K562 (cell line): ENCODE data around the gene MFSD12. TPM values are rescaled to one million over a fixed set of nuclear protein-coding genes. Genes with fewer than 3 reads are reported as not detected.

Experiments used
- ATAC-seq: fragments of 200-7000 bp; cut with Tn5 transposase; 3 replicates; pipeline ENCODE4 v1.9.1; 2020; ENCODE audit warnings: moderate library complexity
- BruUV-seq: library from RNA; stranded (reverse); fragments of 400-500 nt; replicated peaks from 2 replicates; lab custom pipeline; 2021; lab: Mats Ljungman, UMichigan
- CTCF ChIA-PET: fragments of 300-600 bp; formaldehyde crosslinking; extraction: SDS; loops from one replicate; lab custom pipeline; 2021; ENCODE audit warnings: low intra/inter-chr PET ratio; lab: Yijun Ruan, JAX
- POLR2A ChIA-PET: fragments of 300-600, 350-650 bp; sonication (Branson Sonifier 250); formaldehyde crosslinking; extraction: SDS; loops from one replicate; lab custom pipeline; 2021; ENCODE audit warnings: antibody characterized with exemption, inconsistent platforms; lab: Yijun Ruan, JAX
- DNase-seq, 4 experiments: peaks; one replicate each; pipeline versions ENCODE4 v3.0.0 to v3.0.0-alpha.2; 2011 to 2018; ENCODE audit warnings: low spot score in 3 of 4, mixed read lengths in 3 of 4; ENCODE audit errors: extremely low read depth in 1 of 4
- FAIRE-seq: peaks from 2 replicates; lab custom pipeline; 2011; peaks lifted over from hg19 to GRCh38; lab: Jason Lieb, UNC
- H2AFZ ChIP-seq: 2 replicates; pipeline ENCODE4 v1.6.0; 2011; ENCODE audit warnings: low read depth, low read length, control low read depth, inconsistent platforms
- H3K27ac ChIP-seq: fragments of 200-600 bp; 3 replicates; pipeline ENCODE4 v1.8.0; 2011; ENCODE audit warnings: low read depth, mild to moderate bottlenecking, control low read depth, inconsistent platforms, low read length, moderate library complexity, mixed read lengths; ENCODE audit errors: extremely low read depth
- H3K27me3 ChIP-seq, 2 experiments: fragments of 300-600 bp in 1 of 2; 2 replicates in 1 of 2; 3 replicates in 1 of 2; pipeline versions ENCODE4 v1.6.0 to v1.8.0; 2011; ENCODE audit warnings: inconsistent platforms in 2 of 2, low read length in 2 of 2, mild to moderate bottlenecking in 1 of 2, mixed read lengths in 1 of 2, moderate library complexity in 1 of 2; ENCODE audit not compliant: control insufficient read depth in 2 of 2, insufficient read depth in 2 of 2
- H3K36me3 ChIP-seq: fragments of 300-600 bp; 3 replicates; pipeline ENCODE4 v1.8.0; 2011; ENCODE audit warnings: mild to moderate bottlenecking, low read length, inconsistent platforms; ENCODE audit not compliant: control insufficient read depth, insufficient read depth
- H3K4me1 ChIP-seq, 2 experiments: fragments of 200-600 bp in 1 of 2; replicated peaks in 1 of 2; 2 replicates in 1 of 2; 3 replicates in 1 of 2; pipeline versions ENCODE4 v1.5.1 to v1.8.0; 2011; ENCODE audit warnings: inconsistent platforms in 2 of 2, low read length in 2 of 2, mild to moderate bottlenecking in 1 of 2, mixed read lengths in 1 of 2, moderate library complexity in 1 of 2; ENCODE audit not compliant: control insufficient read depth in 2 of 2, insufficient read depth in 2 of 2
- H3K4me2 ChIP-seq: 2 replicates; pipeline ENCODE4 v1.6.1; 2011; ENCODE audit warnings: low read length, control low read depth, inconsistent platforms, mixed read lengths; ENCODE audit not compliant: insufficient read depth
- H3K4me3 ChIP-seq: fragments of 200-600 bp; sonication (generic), shearing (Covaris generic); 2 replicates; pipeline ENCODE4 v1.5.1; 2016; ENCODE audit warnings: control low read depth, inconsistent platforms
- H3K79me2 ChIP-seq: fragments of 200-600 bp; 3 replicates; pipeline ENCODE4 v1.8.0; 2011; ENCODE audit warnings: low read length, inconsistent platforms; ENCODE audit not compliant: control insufficient read depth, insufficient read depth
- H3K9ac ChIP-seq, 2 experiments: 2 replicates each; pipeline versions ENCODE4 v1.6.0 to v1.6.1; 2011; ENCODE audit warnings: low read depth in 2 of 2, low read length in 2 of 2, control low read depth in 1 of 2, inconsistent platforms in 1 of 2, mild to moderate bottlenecking in 1 of 2, mixed read lengths in 1 of 2; ENCODE audit not compliant: insufficient read depth in 1 of 2
- H3K9me1 ChIP-seq: one replicate; pipeline ENCODE4 v1.6.0; 2011; ENCODE audit warnings: inconsistent platforms, mild to moderate bottlenecking, low read length, moderate library complexity; ENCODE audit not compliant: control insufficient read depth, insufficient read depth
- H3K9me3 ChIP-seq: replicated peaks from 2 replicates; pipeline ENCODE4 v1.5.1; 2011; ENCODE audit warnings: low read depth, low read length, inconsistent platforms; ENCODE audit not compliant: control insufficient read depth, insufficient read depth
- H4K20me1 ChIP-seq: replicated peaks from 2 replicates; pipeline ENCODE4 v1.6.1; 2011; ENCODE audit warnings: low read length, inconsistent platforms, mixed read lengths; ENCODE audit not compliant: control insufficient read depth, insufficient read depth
- ARID1B ChIP-seq: fragments of 450-650 bp; IDR thresholded peaks from 2 replicates; pipeline ENCODE4 v1.6.1; 2016; ENCODE audit warnings: antibody characterized with exemption, mild to moderate bottlenecking, inconsistent platforms
- DPF2 ChIP-seq: fragments of 450-650 bp; IDR thresholded peaks from 2 replicates; pipeline ENCODE4 v1.6.1; 2016
- ETV6 ChIP-seq, 3 experiments: fragments of 150-350 bp in 1 of 3; sonication (generic) in 1 of 3; formaldehyde crosslinking in 1 of 3; IDR thresholded peaks; 2 replicates each; pipeline versions ENCODE4 v1.6.1 to v1.8.0; 2014 to 2022; ENCODE audit warnings: borderline replicate concordance in 2 of 3, low read depth in 2 of 3, antibody characterized with exemption in 1 of 3, low read length in 1 of 3, mild to moderate bottlenecking in 1 of 3, missing genetic modification reagents in 1 of 3
- HDGF ChIP-seq: fragments of 450-650 bp; IDR thresholded peaks from 2 replicates; pipeline ENCODE4 v1.6.1; 2016
- HMGN3 ChIP-seq: IDR thresholded peaks from 2 replicates; pipeline ENCODE4 v1.6.1; 2011; ENCODE audit warnings: borderline replicate concordance, low read depth, mild to moderate bottlenecking, mixed read lengths, low read length; ENCODE audit not compliant: insufficient read length; ENCODE audit errors: extremely low read depth
- POLR2A ChIP-seq: fragments of 450-650 bp; conservative IDR thresholded peaks from 2 replicates; pipeline ENCODE4 v1.6.1; 2016
- XRCC5 ChIP-seq: fragments of 200-400 bp; formaldehyde crosslinking; IDR thresholded peaks from 2 replicates; pipeline ENCODE4 v1.6.1; 2017; ENCODE audit warnings: low read depth, mild to moderate bottlenecking, low read length
- ZNF384 ChIP-seq: IDR thresholded peaks from 2 replicates; pipeline ENCODE4 v1.6.1; 2012; ENCODE audit warnings: low read depth, low read length, improper control_type of control experiment
- ZNF57 ChIP-seq: fragments of 450-650 bp; formaldehyde crosslinking; IDR thresholded peaks from 2 replicates; pipeline ENCODE4 v1.4.0; 2020; ENCODE audit warnings: mild to moderate bottlenecking, moderate library complexity
- WGBS: fragments of 100-300 bp; shearing (Covaris generic); methylation state at CpG from one replicate; pipeline ENCODE4 v1.1.6; 2016; ENCODE audit warnings: low coverage, mixed read lengths; ENCODE audit not compliant: insufficient coverage; ENCODE audit errors: missing lambda C conversion rate; 5-methylcytosine and 5-hydroxymethylcytosine counted together
- in situ Hi-C: fragments of 300-500 bp; cut with MboI; formaldehyde crosslinking; loops from 4 replicates; pipeline ENCODE4 v1.15.0; 2018; ENCODE audit warnings: inconsistent platforms, mixed read lengths
- intact Hi-C: fragments of 100-400 bp; cut with micrococcal nuclease; formaldehyde crosslinking; loops from 2 replicates; pipeline ENCODE4 v1.14.2; 2022
- polyA plus RNA-seq, 8 experiments: library from polyadenylated mRNA; depleted of rRNA in 4 of 8; stranded (reverse) in 5 of 8; unstranded in 3 of 8; fragments of >200 nt; fragmentation: Nextera tagmentation in 2 of 8; fragmentation: Illumina TruSeq in 1 of 8; extraction: Ambion mirVana in 2 of 8; extraction: Trizol in 1 of 8; gene quantifications; 2 replicates each; pipeline versions ENCODE4 v1.2.1 to v1.2.3, GENCODE V29; 2011 to 2014; ENCODE audit warnings: inconsistent platforms in 1 of 8, missing spikeins in 1 of 8
- total RNA-seq, 7 experiments: library from RNA; depleted of rRNA in 6 of 7; stranded (reverse); fragments of >200 nt in 6 of 7; fragmentation: Illumina TruSeq in 2 of 7; extraction: Trizol in 2 of 7; gene quantifications; 2 replicates each; pipeline versions ENCODE4 v1.2.1 to v1.2.3, GENCODE V29; 2011 to 2021; ENCODE audit warnings: low replicate concordance in 1 of 7
- TF ChIP-seq, protein P1 (sequence below): fragments of 450-650 bp; formaldehyde crosslinking; IDR thresholded peaks from 2 replicates; pipeline ENCODE4 v1.4.0; 2022; ENCODE audit warnings: mild to moderate bottlenecking, moderate library complexity
- TF ChIP-seq, protein P2 (sequence below), 2 experiments: fragments of 450-650 bp in 1 of 2; sonication (generic) in 1 of 2; formaldehyde crosslinking in 1 of 2; IDR thresholded peaks; 2 replicates each; pipeline versions ENCODE4 v1.7.1 to v1.9.0; 2016 to 2022; ENCODE audit warnings: inconsistent platforms in 1 of 2, mild to moderate bottlenecking in 1 of 2, missing genetic modification reagents in 1 of 2

Gene MFSD12
- total and polyA plus RNA-seq, 9 of the 15 experiments (the other 6 are each of a cell fraction or from before 2014, with no cell fraction given), result 0.69 to 112 (median 31.8) TPM

DNA sequence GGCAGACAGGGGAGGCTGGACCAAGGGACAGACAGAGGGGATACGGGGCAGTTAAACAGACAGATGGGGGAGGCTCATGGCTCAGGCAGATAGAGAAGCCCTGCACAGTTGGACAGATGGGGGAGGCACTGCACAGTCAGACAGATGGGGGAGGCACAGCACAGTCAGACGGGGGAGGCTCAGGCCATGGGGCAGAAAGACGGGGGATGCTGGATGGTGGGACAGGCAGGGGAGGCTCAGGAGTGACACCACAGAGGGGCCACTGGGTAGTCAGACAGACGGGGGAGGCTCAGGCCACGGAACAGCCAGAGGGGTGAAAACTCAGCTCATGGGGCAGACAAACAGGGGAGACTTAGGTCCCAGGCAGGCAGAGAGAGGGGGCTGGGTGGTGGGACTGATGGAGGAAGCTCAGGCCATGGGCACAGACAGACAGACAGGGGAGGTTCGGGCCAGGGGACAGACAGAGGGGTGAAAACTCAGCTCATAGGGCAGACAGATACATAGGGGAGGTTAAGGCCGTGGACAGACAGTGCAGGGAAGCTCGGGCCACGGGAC lies 886 bp downstream of the MFSD12 start:
- Histone ChIP-seq H4K20me1 (peaks cover 9% of the 10 kb centered on the region), H3K9me3 (no peaks in the 10 kb centered on the region), H3K4me2 (peak overlapping the region; percentile 92), H3K36me3 (peaks cover 22% of the 10 kb centered on the region), H3K4me1 (peaks cover 21 to 76% of the 10 kb centered on the region in 2 experiments; a peak in 4 of 5 replicates), H2AFZ (peak overlapping the region; percentile 46; the same call in 1 of the 2 replicates), H3K79me2 (peaks cover 45% of the 10 kb centered on the region), H3K27me3 (no peaks in the 10 kb centered on the region), H3K9me1 (peaks cover 7% of the 10 kb centered on the region), H3K9ac (peak overlapping the region; percentile 81 to 99), H3K27ac (peak overlapping the region; percentile 77), H3K4me3 (peak overlapping the region; percentile 93)
- ATAC-seq, result no peak
- peak in 2 of 4 experiments; percentile 44 to 56 for DNase-seq
- 7% methylated on average over 9 of the region's 9 CpGs for WGBS
- ChIA-PET CTCF (no interaction called here), POLR2A (interaction anchor here (0.5 to 1.9 kb wide), 12 partner anchors 8 to 308 kb away, joined by 3 to 9 read pairs (median 3); partner anchors contain the start of gene TEKTIP1)
- no TSS peak for BruUV-seq
- FAIRE-seq, result no peak
- in situ Hi-C loops, result no loop called here
- intact Hi-C loops, result loop anchor here (2.0 kb wide), 1 partner anchor 16 kb away; the partner anchor contains the start of gene HMG20B
- TF ChIP-seq, protein P1, sequence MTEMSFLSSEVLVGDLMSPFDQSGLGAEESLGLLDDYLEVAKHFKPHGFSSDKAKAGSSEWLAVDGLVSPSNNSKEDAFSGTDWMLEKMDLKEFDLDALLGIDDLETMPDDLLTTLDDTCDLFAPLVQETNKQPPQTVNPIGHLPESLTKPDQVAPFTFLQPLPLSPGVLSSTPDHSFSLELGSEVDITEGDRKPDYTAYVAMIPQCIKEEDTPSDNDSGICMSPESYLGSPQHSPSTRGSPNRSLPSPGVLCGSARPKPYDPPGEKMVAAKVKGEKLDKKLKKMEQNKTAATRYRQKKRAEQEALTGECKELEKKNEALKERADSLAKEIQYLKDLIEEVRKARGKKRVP (CRISPR knock-in tag), result no peak
- TF ChIP-seq XRCC5 (0 out of 2 replicates have a peak, but pooled peaks have one; percentile 29), ETV6 (IDR thresholded peaks at IDR 0.05; ENCODE audit: borderline replicate concordance in 1 of 2, low read depth in 2 of 2, low read length in 1 of 2) (no peak), ETV6 (CRISPR knock-in tag; IDR thresholded peaks at IDR 0.05; ENCODE audit: borderline replicate concordance) (no peak), POLR2A (no peak), ARID1B (peak; percentile 29; the same call in 1 of the 2 replicates), DPF2 (peak; percentile 64; the same call in 1 of the 2 replicates), ZNF384 (no peak), ZNF57 (CRISPR knock-in tag) (no peak), HMGN3 (no peak), HDGF (peak; percentile 65; the same call in 1 of the 2 replicates)
- TF ChIP-seq, protein P2, sequence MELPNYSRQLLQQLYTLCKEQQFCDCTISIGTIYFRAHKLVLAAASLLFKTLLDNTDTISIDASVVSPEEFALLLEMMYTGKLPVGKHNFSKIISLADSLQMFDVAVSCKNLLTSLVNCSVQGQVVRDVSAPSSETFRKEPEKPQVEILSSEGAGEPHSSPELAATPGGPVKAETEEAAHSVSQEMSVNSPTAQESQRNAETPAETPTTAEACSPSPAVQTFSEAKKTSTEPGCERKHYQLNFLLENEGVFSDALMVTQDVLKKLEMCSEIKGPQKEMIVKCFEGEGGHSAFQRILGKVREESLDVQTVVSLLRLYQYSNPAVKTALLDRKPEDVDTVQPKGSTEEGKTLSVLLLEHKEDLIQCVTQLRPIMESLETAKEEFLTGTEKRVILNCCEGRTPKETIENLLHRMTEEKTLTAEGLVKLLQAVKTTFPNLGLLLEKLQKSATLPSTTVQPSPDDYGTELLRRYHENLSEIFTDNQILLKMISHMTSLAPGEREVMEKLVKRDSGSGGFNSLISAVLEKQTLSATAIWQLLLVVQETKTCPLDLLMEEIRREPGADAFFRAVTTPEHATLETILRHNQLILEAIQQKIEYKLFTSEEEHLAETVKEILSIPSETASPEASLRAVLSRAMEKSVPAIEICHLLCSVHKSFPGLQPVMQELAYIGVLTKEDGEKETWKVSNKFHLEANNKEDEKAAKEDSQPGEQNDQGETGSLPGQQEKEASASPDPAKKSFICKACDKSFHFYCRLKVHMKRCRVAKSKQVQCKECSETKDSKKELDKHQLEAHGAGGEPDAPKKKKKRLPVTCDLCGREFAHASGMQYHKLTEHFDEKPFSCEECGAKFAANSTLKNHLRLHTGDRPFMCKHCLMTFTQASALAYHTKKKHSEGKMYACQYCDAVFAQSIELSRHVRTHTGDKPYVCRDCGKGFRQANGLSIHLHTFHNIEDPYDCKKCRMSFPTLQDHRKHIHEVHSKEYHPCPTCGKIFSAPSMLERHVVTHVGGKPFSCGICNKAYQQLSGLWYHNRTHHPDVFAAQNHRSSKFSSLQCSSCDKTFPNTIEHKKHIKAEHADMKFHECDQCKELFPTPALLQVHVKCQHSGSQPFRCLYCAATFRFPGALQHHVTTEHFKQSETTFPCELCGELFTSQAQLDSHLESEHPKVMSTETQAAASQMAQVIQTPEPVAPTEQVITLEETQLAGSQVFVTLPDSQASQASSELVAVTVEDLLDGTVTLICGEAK (IDR thresholded peaks at IDR 0.05), result 0 out of 2 replicates have a peak, but pooled peaks have one; percentile 39
- TF ChIP-seq, protein P2 (CRISPR knock-in tag; IDR thresholded peaks at IDR 0.05), result no peak
